ENCODE data around the gene ZNF81.

DNA sequence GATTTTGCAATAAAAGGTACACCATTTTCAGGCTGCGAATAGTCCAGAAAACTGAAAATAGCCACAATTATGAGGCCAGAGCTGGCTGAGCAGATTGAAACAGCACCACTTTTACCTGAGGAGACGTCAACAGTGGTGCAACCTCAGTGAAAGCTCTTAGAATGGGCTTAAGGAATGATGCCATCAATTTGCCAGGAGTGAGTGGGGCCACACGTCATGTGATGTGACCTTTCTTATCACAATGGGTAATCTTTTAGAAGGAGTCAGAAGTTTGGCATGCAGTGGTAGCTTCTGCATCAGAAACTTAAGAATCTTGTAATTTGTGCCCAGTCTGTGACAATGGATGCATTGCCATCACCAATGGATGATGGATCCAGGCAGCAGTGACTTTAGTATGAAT, 27.6 kb downstream of the ZNF81 start:
- TF ChIP-seq YY1 (IDR thresholded peaks at IDR 0.05; ENCODE audit: insufficient read depth, insufficient read length): no peak
- TF ChIP-seq SUZ12 (IDR thresholded peaks at IDR 0.05; ENCODE audit: extremely low read depth, insufficient read depth, insufficient read length): no peak
- no peak for TF ChIP-seq ZNF274 (IDR thresholded peaks at IDR 0.05; ENCODE audit: low read depth, low read length)
